Transverse colon (tissue), 3 donors: ENCODE measurements around the gene AIFM1.

Source experiments
- POLR2A ChIP-seq: fragments of 450-650 bp; IDR thresholded peaks from one replicate; pipeline ENCODE4 v1.6.1; 2016; ENCODE audit warnings: antibody characterized with exemption, mild to moderate bottlenecking, moderate library complexity
- TF ChIP-seq, protein P1 (sequence below), 5 experiments: fragments of 200-600 bp in 3 of 5; fragments of 450-650 bp in 2 of 5; sonication (generic) in 3 of 5; IDR thresholded peaks; 1 replicate in 2 of 5; 2 replicates in 3 of 5; pipeline ENCODE4 v1.5.1; 2016 to 2017; ENCODE audit warnings: antibody characterized with exemption in 5 of 5, inconsistent platforms in 3 of 5, mild to moderate bottlenecking in 2 of 5, moderate library complexity in 1 of 5

GRCh38 chrX:130162094-130162735 lies 3.4 kb downstream of the AIFM1 start:
- TF ChIP-seq, protein P1, sequence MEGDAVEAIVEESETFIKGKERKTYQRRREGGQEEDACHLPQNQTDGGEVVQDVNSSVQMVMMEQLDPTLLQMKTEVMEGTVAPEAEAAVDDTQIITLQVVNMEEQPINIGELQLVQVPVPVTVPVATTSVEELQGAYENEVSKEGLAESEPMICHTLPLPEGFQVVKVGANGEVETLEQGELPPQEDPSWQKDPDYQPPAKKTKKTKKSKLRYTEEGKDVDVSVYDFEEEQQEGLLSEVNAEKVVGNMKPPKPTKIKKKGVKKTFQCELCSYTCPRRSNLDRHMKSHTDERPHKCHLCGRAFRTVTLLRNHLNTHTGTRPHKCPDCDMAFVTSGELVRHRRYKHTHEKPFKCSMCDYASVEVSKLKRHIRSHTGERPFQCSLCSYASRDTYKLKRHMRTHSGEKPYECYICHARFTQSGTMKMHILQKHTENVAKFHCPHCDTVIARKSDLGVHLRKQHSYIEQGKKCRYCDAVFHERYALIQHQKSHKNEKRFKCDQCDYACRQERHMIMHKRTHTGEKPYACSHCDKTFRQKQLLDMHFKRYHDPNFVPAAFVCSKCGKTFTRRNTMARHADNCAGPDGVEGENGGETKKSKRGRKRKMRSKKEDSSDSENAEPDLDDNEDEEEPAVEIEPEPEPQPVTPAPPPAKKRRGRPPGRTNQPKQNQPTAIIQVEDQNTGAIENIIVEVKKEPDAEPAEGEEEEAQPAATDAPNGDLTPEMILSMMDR (IDR thresholded peaks at IDR 0.05) = no peak
- no peak for TF ChIP-seq POLR2A
